ENCODE results near the gene C6orf52. TPM values are rescaled to one million over a fixed set of nuclear protein-coding genes. Genes with fewer than 3 reads are reported as not detected.

C6orf52 gene
- total and polyA plus RNA-seq, 2 of the 13 experiments (the other 11 are each of a cell fraction or from before 2014, with no cell fraction given) = 0.50 to 0.53 TPM

DNA sequence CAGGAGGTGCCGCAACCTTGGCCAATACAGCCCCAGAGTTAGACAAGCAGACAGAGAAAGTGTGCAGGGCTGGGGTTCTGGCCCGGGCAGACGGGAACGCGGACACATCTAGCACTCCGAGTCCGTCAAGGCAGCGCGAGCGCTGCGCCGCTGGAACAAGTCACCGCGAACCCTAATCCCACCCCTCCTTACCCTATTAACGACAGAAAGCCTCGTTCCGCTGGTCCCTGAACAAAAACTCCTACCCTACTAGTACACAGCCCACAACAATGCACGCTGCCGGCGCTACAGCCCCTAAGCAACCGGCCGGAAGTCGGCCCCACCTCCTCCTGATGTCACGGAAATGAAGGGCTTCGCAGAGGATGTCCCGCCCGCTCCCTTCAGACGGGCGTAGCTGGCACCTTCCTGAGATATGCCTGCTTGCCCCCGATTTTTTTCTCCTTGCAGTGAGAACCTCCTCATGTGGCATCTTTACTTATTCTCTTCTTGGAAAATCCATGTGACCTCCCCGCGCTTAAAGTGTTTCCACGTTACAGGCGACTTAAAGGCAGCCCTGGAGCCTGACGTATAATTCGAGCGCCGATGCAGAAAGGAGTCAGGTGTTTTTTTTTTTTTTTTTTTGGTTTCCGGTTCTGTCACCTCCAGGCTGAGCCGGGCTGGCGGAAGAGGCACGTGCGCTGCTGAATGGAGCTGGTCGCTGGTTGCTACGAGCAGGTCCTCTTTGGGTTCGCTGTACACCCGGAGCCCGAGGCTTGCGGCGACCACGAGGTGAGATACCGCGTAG is at the start of gene C6orf52, which contains the start of gene PAK1IP1 (continued):
- TF ChIP-seq, protein P1, sequence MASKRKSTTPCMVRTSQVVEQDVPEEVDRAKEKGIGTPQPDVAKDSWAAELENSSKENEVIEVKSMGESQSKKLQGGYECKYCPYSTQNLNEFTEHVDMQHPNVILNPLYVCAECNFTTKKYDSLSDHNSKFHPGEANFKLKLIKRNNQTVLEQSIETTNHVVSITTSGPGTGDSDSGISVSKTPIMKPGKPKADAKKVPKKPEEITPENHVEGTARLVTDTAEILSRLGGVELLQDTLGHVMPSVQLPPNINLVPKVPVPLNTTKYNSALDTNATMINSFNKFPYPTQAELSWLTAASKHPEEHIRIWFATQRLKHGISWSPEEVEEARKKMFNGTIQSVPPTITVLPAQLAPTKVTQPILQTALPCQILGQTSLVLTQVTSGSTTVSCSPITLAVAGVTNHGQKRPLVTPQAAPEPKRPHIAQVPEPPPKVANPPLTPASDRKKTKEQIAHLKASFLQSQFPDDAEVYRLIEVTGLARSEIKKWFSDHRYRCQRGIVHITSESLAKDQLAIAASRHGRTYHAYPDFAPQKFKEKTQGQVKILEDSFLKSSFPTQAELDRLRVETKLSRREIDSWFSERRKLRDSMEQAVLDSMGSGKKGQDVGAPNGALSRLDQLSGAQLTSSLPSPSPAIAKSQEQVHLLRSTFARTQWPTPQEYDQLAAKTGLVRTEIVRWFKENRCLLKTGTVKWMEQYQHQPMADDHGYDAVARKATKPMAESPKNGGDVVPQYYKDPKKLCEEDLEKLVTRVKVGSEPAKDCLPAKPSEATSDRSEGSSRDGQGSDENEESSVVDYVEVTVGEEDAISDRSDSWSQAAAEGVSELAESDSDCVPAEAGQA (IDR thresholded peaks at IDR 0.05; ENCODE audit: low read depth) = peak; percentile 89
- TF ChIP-seq, protein P1 (CRISPR knock-in tag; IDR thresholded peaks at IDR 0.05; ENCODE audit: borderline replicate concordance) = no peak
- TF ChIP-seq, protein P2, sequence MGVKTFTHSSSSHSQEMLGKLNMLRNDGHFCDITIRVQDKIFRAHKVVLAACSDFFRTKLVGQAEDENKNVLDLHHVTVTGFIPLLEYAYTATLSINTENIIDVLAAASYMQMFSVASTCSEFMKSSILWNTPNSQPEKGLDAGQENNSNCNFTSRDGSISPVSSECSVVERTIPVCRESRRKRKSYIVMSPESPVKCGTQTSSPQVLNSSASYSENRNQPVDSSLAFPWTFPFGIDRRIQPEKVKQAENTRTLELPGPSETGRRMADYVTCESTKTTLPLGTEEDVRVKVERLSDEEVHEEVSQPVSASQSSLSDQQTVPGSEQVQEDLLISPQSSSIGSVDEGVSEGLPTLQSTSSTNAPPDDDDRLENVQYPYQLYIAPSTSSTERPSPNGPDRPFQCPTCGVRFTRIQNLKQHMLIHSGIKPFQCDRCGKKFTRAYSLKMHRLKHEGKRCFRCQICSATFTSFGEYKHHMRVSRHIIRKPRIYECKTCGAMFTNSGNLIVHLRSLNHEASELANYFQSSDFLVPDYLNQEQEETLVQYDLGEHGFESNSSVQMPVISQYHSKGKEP (CRISPR knock-in tag; IDR thresholded peaks at IDR 0.05) = no peak
- TF ChIP-seq WIZ (CRISPR knock-in tag; IDR thresholded peaks at IDR 0.05) = 0 out of 2 replicates have a peak, but pooled peaks have one; percentile 33
- TF ChIP-seq, protein P3, sequence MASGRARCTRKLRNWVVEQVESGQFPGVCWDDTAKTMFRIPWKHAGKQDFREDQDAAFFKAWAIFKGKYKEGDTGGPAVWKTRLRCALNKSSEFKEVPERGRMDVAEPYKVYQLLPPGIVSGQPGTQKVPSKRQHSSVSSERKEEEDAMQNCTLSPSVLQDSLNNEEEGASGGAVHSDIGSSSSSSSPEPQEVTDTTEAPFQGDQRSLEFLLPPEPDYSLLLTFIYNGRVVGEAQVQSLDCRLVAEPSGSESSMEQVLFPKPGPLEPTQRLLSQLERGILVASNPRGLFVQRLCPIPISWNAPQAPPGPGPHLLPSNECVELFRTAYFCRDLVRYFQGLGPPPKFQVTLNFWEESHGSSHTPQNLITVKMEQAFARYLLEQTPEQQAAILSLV (CRISPR knock-in tag; IDR thresholded peaks at IDR 0.05; ENCODE audit: borderline replicate concordance) = peak; percentile 53; the same call in 1 of the 2 replicates
- TF ChIP-seq ZFP62 (CRISPR knock-in tag; IDR thresholded peaks at IDR 0.05) = no peak
- TF ChIP-seq SIX1 (CRISPR knock-in tag; IDR thresholded peaks at IDR 0.05; ENCODE audit: borderline replicate concordance) = peak; percentile 65; the same call in 1 of the 2 replicates
- no peak for TF ChIP-seq ZSCAN30 (CRISPR knock-in tag; IDR thresholded peaks at IDR 0.05)
- no peak for TF ChIP-seq MBNL3 (CRISPR knock-in tag; conservative IDR thresholded peaks at IDR 0.05)
- no peak for TF ChIP-seq TAF15 (IDR thresholded peaks at IDR 0.05; ENCODE audit: low read depth, low read length, poor library complexity, severe bottlenecking)
- TF ChIP-seq, protein P4, sequence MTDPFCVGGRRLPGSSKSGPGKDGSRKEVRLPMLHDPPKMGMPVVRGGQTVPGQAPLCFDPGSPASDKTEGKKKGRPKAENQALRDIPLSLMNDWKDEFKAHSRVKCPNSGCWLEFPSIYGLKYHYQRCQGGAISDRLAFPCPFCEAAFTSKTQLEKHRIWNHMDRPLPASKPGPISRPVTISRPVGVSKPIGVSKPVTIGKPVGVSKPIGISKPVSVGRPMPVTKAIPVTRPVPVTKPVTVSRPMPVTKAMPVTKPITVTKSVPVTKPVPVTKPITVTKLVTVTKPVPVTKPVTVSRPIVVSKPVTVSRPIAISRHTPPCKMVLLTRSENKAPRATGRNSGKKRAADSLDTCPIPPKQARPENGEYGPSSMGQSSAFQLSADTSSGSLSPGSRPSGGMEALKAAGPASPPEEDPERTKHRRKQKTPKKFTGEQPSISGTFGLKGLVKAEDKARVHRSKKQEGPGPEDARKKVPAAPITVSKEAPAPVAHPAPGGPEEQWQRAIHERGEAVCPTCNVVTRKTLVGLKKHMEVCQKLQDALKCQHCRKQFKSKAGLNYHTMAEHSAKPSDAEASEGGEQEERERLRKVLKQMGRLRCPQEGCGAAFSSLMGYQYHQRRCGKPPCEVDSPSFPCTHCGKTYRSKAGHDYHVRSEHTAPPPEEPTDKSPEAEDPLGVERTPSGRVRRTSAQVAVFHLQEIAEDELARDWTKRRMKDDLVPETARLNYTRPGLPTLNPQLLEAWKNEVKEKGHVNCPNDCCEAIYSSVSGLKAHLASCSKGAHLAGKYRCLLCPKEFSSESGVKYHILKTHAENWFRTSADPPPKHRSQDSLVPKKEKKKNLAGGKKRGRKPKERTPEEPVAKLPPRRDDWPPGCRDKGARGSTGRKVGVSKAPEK (CRISPR knock-in tag; IDR thresholded peaks at IDR 0.05; ENCODE audit: borderline replicate concordance) = no peak
- TF ChIP-seq ATF1 (CRISPR knock-in tag; IDR thresholded peaks at IDR 0.05) = peak; percentile 100
- TF ChIP-seq ZKSCAN5 (CRISPR knock-in tag; IDR thresholded peaks at IDR 0.05) = peak; percentile 90
- TF ChIP-seq, protein P5, sequence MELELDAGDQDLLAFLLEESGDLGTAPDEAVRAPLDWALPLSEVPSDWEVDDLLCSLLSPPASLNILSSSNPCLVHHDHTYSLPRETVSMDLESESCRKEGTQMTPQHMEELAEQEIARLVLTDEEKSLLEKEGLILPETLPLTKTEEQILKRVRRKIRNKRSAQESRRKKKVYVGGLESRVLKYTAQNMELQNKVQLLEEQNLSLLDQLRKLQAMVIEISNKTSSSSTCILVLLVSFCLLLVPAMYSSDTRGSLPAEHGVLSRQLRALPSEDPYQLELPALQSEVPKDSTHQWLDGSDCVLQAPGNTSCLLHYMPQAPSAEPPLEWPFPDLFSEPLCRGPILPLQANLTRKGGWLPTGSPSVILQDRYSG (CRISPR knock-in tag; IDR thresholded peaks at IDR 0.05) = peak; percentile 54; the same call in 1 of the 2 replicates
- no peak for TF ChIP-seq ZFP36L2 (CRISPR knock-in tag; IDR thresholded peaks at IDR 0.05)
- no peak for TF ChIP-seq MTA3 (CRISPR knock-in tag; IDR thresholded peaks at IDR 0.05)
